ENCODE results near the gene NRIP1. TPM values are rescaled to one million over a fixed set of nuclear protein-coding genes. Genes with fewer than 3 reads are reported as not detected.

NRIP1 gene
- total RNA-seq, 1 donor from 2014 or later = 72.1 TPM

DNA sequence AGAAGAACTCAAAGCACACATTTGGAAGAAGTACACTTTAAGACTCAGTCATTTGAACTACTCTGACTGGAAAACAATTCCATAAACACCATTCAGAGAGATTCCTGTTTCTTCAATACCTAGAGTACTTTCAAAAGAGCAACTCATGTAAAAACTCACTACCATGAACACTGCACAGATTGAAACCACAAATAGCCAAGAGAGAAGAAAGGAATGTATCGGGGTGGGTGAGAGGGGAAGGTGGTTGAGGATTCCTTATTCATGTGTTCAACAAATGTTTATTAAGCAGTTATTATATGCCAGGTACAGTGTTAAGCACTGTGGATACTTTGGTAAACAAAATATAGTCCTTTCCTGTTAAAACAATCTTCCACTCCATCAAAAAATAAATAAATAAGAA is 64.7 kb downstream of the NRIP1 start:
- Mint-ChIP-seq H3K27ac (ENCODE audit: unreplicated experiment) (no peak overlapping the region), H3K27me3 (ENCODE audit: unreplicated experiment) (no peaks in the 10 kb centered on the region), H3K4me3 (ENCODE audit: unreplicated experiment) (no peak overlapping the region), H3K9me3 (ENCODE audit: unreplicated experiment) (no peaks in the 10 kb centered on the region), H3K36me3 (ENCODE audit: low read depth, unreplicated experiment) (no peaks in the 10 kb centered on the region), H3K4me1 (ENCODE audit: unreplicated experiment) (peaks cover 8% of the 10 kb centered on the region)
- no peak for DNase-seq (ENCODE audit: low spot score)
- TF ChIP-seq, protein P1, sequence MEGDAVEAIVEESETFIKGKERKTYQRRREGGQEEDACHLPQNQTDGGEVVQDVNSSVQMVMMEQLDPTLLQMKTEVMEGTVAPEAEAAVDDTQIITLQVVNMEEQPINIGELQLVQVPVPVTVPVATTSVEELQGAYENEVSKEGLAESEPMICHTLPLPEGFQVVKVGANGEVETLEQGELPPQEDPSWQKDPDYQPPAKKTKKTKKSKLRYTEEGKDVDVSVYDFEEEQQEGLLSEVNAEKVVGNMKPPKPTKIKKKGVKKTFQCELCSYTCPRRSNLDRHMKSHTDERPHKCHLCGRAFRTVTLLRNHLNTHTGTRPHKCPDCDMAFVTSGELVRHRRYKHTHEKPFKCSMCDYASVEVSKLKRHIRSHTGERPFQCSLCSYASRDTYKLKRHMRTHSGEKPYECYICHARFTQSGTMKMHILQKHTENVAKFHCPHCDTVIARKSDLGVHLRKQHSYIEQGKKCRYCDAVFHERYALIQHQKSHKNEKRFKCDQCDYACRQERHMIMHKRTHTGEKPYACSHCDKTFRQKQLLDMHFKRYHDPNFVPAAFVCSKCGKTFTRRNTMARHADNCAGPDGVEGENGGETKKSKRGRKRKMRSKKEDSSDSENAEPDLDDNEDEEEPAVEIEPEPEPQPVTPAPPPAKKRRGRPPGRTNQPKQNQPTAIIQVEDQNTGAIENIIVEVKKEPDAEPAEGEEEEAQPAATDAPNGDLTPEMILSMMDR (IDR thresholded peaks at IDR 0.05; ENCODE audit: unreplicated experiment) = no peak

DNA sequence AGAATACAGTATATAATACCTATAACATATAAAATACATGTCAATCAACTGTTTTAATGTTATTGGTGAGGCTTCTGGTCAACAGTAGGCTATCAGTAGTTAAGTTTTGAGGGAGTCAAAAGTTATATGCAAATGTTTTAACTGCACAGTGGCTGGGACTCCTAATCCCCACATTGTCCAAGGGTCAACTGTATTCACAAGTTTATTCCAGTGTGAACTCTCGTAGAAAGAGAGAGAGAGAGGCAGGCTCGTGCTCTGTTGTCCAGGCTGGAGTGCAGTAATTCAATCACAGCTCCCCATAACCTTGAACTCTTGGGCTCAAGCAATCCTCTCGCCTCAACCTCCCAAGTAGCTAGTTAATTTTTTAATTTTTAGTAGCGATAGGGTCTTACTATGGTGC is 66.0 kb downstream of the NRIP1 start:
- no peaks in the 10 kb centered on the region for H3K36me3 Mint-ChIP-seq (ENCODE audit: low read depth, unreplicated experiment)
- H3K4me3 Mint-ChIP-seq (ENCODE audit: unreplicated experiment) = no peak overlapping the region
- no peak for DNase-seq (ENCODE audit: low spot score)
- H3K27me3 Mint-ChIP-seq (ENCODE audit: unreplicated experiment) = no peaks in the 10 kb centered on the region
- H3K4me1 Mint-ChIP-seq (ENCODE audit: unreplicated experiment) = peaks cover 5% of the 10 kb centered on the region
- no peak overlapping the region for H3K27ac Mint-ChIP-seq (ENCODE audit: unreplicated experiment)
- no peaks in the 10 kb centered on the region for H3K9me3 Mint-ChIP-seq (ENCODE audit: unreplicated experiment)
- TF ChIP-seq, protein P1 (IDR thresholded peaks at IDR 0.05; ENCODE audit: unreplicated experiment) = no peak

DNA sequence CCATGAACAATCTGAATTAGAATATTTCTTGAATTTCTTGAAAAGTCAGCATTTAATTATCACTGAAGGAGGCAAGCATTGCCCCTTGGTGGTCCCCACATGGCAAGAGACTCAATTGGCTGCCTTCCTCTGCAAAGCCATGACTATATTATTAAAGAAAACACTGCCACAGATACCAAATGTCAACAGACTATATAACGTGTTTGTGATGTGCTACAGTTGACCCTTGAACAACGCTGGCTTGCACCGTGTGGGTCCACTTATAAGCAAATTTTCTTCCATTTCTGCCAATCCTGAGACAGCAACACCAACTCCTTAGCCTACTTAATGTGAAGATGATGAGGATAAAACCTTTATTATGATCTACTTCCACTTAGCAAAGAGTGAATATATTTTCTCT is 66.5 kb downstream of the NRIP1 start:
- Mint-ChIP-seq H3K27ac (ENCODE audit: unreplicated experiment) (no peak overlapping the region), H3K4me3 (ENCODE audit: unreplicated experiment) (no peak overlapping the region), H3K4me1 (ENCODE audit: unreplicated experiment) (peaks cover under 1% of the 10 kb centered on the region), H3K9me3 (ENCODE audit: unreplicated experiment) (no peaks in the 10 kb centered on the region), H3K36me3 (ENCODE audit: low read depth, unreplicated experiment) (no peaks in the 10 kb centered on the region), H3K27me3 (ENCODE audit: unreplicated experiment) (no peaks in the 10 kb centered on the region)
- no peak for DNase-seq (ENCODE audit: low spot score)
- TF ChIP-seq, protein P1 (IDR thresholded peaks at IDR 0.05; ENCODE audit: unreplicated experiment) = no peak

DNA sequence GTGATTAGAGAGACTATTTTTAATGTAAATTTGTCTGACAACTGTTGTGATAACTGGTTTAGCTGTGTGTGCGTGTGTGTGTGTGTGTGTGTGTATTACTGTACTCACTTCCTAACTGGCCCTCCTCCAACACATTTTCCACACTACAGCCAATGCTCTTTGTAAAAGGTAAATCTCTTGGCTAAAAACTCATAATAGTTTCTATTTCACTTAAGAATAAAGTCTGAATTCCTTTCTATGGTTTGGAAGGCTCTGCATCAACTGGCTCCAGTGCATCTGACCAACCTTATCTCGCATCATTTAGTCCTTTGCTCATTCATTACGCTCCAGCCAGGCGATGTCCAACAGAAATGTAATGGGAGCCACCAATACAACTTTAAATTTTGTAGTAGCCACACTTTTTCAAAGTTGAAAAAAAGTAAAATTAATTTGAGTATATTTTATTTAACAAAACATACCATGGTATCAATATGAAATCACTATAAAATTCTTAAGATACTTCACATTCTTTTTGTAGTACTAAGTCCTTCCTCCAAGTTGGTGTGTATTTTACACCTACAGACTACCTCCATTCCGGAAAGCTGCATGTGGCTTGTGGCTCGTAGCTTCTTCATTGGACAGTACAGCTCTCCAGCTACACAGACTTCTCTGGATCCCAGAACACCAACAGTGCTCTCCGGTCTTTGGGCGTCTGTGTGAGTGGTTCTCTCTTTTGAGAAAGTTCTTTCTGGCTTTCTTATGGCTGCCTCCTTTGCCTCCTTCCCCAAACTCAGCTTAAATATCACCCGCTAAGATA is 68.9 kb downstream of the NRIP1 start:
- DNase-seq (ENCODE audit: low spot score) = no peak
- peaks cover 5% of the 10 kb centered on the region for H3K36me3 Mint-ChIP-seq (ENCODE audit: low read depth, unreplicated experiment)

DNA sequence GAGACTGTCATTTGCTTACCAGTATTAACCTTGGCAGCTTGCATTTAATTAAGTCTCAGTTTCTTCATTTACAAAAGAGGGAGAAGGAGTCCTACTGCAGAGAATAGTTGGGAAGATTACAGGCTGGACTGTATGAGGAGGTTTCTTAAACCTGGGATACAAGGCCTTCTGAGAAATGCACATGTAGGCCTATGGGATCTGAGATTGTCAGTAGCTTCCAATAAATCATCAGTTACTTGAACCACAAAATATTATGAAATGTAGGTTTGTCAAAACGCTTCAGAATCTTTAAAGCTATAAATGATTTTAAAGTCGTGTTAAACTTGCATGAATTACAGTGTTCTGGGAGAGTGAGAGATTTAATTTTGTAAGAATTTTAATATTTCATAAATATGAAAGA is 69.6 kb downstream of the NRIP1 start:
- Mint-ChIP-seq H3K27me3 (ENCODE audit: unreplicated experiment) (no peaks in the 10 kb centered on the region), H3K4me1 (ENCODE audit: unreplicated experiment) (no peaks in the 10 kb centered on the region), H3K36me3 (ENCODE audit: low read depth, unreplicated experiment) (peaks cover 10% of the 10 kb centered on the region), H3K9me3 (ENCODE audit: unreplicated experiment) (no peaks in the 10 kb centered on the region), H3K4me3 (ENCODE audit: unreplicated experiment) (no peak overlapping the region), H3K27ac (ENCODE audit: unreplicated experiment) (no peak overlapping the region)
- TF ChIP-seq, protein P1 (IDR thresholded peaks at IDR 0.05; ENCODE audit: unreplicated experiment) = no peak
- DNase-seq (ENCODE audit: low spot score) = no peak

More for the DNA sequence above, 68.9 kb downstream of the NRIP1 start:
- Mint-ChIP-seq H3K27me3 (ENCODE audit: unreplicated experiment) (no peaks in the 10 kb centered on the region), H3K9me3 (ENCODE audit: unreplicated experiment) (no peaks in the 10 kb centered on the region), H3K27ac (ENCODE audit: unreplicated experiment) (no peak overlapping the region), H3K4me1 (ENCODE audit: unreplicated experiment) (no peaks in the 10 kb centered on the region), H3K4me3 (ENCODE audit: unreplicated experiment) (no peak overlapping the region)
- TF ChIP-seq, protein P1 (IDR thresholded peaks at IDR 0.05; ENCODE audit: unreplicated experiment) = no peak
